ENCODE data around the gene BRPF1. TPM values are rescaled to one million over a fixed set of nuclear protein-coding genes. Genes with fewer than 3 reads are reported as not detected.
A peak's percentile ranks its signal among the peaks of the same experiment; 100 is the strongest.

Gene BRPF1
- total and polyA plus RNA-seq, 10 of the 15 experiments (the other 5 are each of a cell fraction or from before 2014, with no cell fraction given): 1.2 to 25.3 (median 13.6) TPM

- peak overlapping the region; percentile 99 for H2AFZ ChIP-seq (ENCODE audit: control insufficient read depth, low read depth, low read length)
- H3K4me3 ChIP-seq: peak overlapping the region; percentile 77
- DNase-seq (ENCODE audit: low read depth, low spot score) (no peak), FAIRE-seq (no peak), ATAC-seq (no peak)
- CTCF ChIA-PET: interaction anchor here (0.8 to 3.2 kb wide), 6 partner anchors 10 to 61 kb away, joined by 3 to 24 read pairs (median 3); partner anchors contain the start of genes ARPC4, BRPF1 and TADA3
- H3K4me2 ChIP-seq (ENCODE audit: control insufficient read depth, insufficient read depth): peak overlapping the region; percentile 70
- H3K9me3 ChIP-seq (replicated peaks; ENCODE audit: control insufficient read depth, insufficient read depth, low read length): no peaks in the 10 kb centered on the region
- H4K20me1 ChIP-seq (ENCODE audit: control insufficient read depth, insufficient read depth): no peaks in the 10 kb centered on the region
- BruUV-seq (replicated peaks): no TSS peak
- H3K79me2 ChIP-seq (ENCODE audit: control insufficient read depth, insufficient read depth, low read length): peaks cover 15% of the 10 kb centered on the region
- H3K36me3 ChIP-seq (ENCODE audit: control insufficient read depth in 2 of 2, insufficient read depth in 2 of 2, low read length in 1 of 2): peaks cover 16 to 17% of the 10 kb centered on the region in 2 experiments
- TF ChIP-seq BRCA1 (IDR thresholded peaks at IDR 0.05; ENCODE audit: low read depth, low read length): 0 out of 2 replicates have a peak, but pooled peaks have one; percentile 11
- TF ChIP-seq STAT1 (conservative IDR thresholded peaks at IDR 0.05): no peak
- TF ChIP-seq LARP7 (IDR thresholded peaks at IDR 0.05): peak; percentile 47; the same call in 1 of the 2 replicates
- no peak for TF ChIP-seq CBFB (IDR thresholded peaks at IDR 0.05; ENCODE audit: low read depth)
- SMC1A ChIA-PET (ENCODE audit: uncharacterized antibody, unreplicated experiment): interaction anchor here (0.8 to 2.6 kb wide), 8 partner anchors 10 to 99 kb away, joined by 3 to 16 read pairs (median 4); partner anchors contain the start of genes ARPC4, BRPF1 and TADA3
- no peaks in the 10 kb centered on the region for H3K27me3 ChIP-seq (replicated peaks in 1 of 2; ENCODE audit: control insufficient read depth in 2 of 2, insufficient read depth in 2 of 2, low read length in 1 of 2)
- POLR2A ChIA-PET: interaction anchor here (0.6 to 2.9 kb wide), 7 partner anchors 15 to 355 kb away, joined by 3 to 20 read pairs (median 4); partner anchors contain the start of genes ARPC4, RPUSD3 and TADA3
- peak overlapping the region; percentile 61 for H3K9ac ChIP-seq (ENCODE audit: control insufficient read depth, insufficient read depth, low read length)
- RAD21 ChIA-PET (ENCODE audit: unreplicated experiment): interaction anchor here (0.7 to 3.1 kb wide), 6 partner anchors 18 to 245 kb away, joined by 3 to 11 read pairs (median 6); partner anchors contain the start of genes ARPC4, BRPF1, MTMR14 and TADA3
- intact Hi-C loops (cut with micrococcal nuclease; ENCODE audit: unreplicated experiment): loop anchor here (1.0 kb wide), 1 partner anchor 18 kb away; the partner anchor contains the start of gene BRPF1
- peaks cover 21% of the 10 kb centered on the region for H3K4me1 ChIP-seq (ENCODE audit: control insufficient read depth, insufficient read depth, low read length)
- 34% methylated on average over 19 of the region's 19 CpGs for WGBS (ENCODE audit: insufficient coverage, insufficient replicate concordance, low lambda C conversion rate, missing lambda C conversion rate)
- peak overlapping the region; percentile 82 for H3K27ac ChIP-seq (ENCODE audit: control insufficient read depth, insufficient read depth)
- in situ Hi-C loops (cut with MboI): no loop called here
Observed at GRCh38 chr3:9749296-9749644, 17.7 kb downstream of the BRPF1 start.

All from GM12878 (cell line).